GM18861 (cell line): Measurements from ENCODE around the gene SH3RF3.
A peak's percentile ranks its signal among the peaks of the same experiment; 100 is the strongest.
"Not testable (repeated sequence)": the region's sequence is repeated elsewhere in the genome, so short reads cannot be mapped to it uniquely, and the experiment has no call there.

Experiments
- ATAC-seq: cut with Tn5 transposase; IDR thresholded peaks from one replicate; pipeline ENCODE4 v1.9.1; 2021; ENCODE audit not compliant: unreplicated experiment

Gene SH3RF3

DNA sequence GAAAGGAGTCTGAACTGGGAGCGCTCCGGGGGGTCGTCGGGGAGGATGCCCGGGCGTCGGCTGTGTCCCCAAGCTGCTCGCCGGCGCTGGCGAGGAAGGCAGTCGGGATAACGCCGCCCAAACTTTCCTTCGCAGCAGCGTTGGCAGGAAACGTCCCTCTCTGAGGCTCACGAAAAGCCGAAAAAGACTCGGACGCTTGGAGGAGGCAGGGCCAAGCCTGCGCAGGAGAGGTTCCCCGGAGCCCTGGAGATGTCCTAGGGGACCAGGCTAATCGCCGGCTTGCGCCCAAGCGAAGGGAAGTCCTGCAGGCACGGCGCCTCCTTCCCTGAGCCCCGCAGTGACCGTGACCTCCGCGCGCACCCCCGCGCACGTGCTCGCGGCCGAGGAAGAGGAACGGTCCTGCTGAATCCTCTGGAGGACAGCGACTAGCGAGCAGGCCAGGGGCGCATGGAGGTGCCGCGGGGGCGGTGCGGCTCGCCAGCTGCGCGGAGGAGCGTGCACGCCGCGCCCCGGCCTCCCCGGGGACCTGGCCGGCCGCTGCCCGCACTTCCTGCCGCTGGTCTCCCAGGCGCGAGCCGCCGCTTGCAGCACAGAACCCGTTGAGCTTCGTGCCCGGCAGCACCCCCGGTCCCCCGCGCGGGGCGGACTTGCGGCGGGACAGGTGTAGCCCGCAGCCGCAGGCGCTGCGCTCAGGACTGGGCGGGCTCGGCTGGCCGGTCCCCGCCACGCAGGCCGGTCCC lies at the start of gene SH3RF3:
TSS of gene SH3RF3 (plus strand) at position 590 of the 740 bp plus-strand sequence.
- ATAC-seq, result peak; percentile 36

DNA sequence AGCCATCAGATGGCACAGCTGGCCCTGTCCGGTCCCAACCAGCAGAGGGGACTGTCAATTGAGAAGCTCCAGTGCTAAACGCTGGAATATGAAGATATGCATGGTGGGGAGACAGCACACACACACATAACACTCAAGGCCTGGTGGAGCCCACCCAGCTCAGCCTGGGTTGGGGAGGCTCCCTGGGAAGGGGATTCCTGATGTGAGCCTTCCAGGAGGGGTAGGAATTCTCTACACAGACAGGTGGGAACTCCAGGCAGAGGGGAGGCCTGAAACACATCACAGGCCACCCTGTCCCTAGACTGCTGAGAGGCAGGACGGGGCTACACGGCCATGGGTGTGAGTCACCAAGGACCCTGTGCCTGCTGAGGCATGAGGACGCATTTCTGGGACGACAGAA lies 49.4 kb upstream of the SH3RF3 start:
- no peak for ATAC-seq

DNA sequence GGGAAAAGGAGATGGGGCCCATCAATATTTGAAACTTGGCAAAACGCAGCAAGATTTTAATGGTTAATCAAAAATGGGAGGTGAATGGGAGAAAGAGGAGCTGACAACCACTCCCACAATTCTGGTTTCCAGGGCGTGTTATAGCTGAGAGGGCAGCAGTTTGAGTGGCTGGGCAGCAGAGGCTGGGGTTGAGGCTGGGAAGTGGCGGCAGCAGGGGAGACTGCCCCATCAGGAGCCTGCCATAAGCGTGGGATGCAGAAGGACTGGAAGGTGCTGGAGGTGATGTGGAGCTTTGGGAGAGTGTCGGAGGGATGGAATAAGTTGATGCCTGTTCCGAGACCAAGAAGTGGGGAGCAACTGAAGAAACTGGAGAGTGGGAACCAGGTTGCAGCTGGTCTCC lies 48.9 kb upstream of the SH3RF3 start:
- no peak for ATAC-seq

DNA sequence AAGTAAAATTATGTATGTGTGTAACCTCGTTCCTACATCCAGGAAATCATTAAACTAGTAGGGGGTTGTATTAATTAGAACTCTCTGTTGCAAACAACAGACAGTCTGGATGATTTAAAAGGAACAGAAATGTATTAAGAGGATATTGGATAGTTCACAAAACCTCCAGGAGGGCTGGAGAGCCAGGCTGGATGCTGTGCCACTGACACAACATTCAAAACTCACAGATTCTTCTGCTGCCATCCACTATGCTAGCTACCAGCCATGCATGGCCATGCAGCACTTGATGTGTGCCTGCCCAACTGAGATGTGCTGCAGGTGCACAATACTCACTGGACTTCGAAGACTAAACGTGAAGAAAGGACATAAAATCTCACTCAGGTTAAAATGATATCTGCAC lies 48.2 kb upstream of the SH3RF3 start:
- ATAC-seq, result no peak

DNA sequence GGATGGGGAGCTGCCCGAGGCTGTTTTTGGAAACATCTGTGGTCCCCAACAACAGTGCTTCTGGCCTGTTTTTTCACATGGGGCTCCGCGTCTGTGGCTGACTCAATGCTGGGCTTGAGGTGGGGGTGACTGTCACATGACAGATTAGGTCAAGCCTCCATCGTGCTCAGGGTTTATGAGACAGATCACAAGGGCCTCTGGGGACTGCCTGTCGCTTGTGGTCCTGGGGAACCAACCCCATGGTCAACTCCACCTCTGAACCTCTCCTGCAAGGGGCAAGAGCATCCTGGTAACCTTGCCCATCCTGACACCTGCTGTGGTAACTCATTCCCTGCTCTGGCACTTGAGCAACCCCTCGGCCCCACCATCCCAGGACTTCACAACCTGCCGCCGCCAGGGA lies 47.6 kb upstream of the SH3RF3 start:
- no peak for ATAC-seq

DNA sequence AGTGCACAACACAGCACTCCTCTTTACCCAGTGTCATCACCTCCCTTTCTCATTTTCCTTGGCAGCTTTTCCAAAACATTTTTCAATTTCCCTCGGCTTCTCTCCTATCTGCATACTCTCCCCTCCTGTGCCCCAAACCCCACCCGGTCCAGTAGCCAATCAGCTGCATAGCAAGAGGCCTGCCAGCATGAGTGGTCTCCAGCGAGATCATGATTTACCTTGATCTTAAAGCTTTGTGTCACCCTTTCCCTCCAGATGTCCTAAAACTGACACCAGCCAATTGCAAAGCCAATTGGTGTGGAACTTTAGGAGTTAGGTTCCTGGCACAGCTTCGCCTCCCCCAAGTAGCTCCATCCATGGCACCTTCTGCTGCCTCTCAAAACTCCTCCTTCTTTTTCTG lies 45.2 kb upstream of the SH3RF3 start:
- ATAC-seq, result no peak

DNA sequence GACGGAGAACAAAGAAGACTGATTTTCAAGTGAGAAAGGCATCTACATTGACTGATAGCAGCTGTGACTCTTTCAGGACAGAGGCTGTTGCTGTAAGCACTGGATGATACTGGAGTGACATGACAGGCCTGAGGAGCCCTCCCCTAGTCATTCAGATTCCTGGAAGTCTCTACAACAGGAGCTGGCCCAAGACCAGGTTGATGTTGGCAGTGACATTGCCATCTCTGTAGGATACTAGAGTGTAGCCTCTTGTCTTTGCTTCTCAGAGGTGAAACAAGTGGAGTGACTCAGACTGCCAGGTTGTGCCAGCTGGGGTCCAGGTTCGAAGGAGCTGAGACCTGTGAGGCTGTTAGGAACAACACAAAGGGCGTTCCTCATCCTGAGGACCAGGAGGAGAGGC lies 44.7 kb upstream of the SH3RF3 start:
- ATAC-seq, result no peak

DNA sequence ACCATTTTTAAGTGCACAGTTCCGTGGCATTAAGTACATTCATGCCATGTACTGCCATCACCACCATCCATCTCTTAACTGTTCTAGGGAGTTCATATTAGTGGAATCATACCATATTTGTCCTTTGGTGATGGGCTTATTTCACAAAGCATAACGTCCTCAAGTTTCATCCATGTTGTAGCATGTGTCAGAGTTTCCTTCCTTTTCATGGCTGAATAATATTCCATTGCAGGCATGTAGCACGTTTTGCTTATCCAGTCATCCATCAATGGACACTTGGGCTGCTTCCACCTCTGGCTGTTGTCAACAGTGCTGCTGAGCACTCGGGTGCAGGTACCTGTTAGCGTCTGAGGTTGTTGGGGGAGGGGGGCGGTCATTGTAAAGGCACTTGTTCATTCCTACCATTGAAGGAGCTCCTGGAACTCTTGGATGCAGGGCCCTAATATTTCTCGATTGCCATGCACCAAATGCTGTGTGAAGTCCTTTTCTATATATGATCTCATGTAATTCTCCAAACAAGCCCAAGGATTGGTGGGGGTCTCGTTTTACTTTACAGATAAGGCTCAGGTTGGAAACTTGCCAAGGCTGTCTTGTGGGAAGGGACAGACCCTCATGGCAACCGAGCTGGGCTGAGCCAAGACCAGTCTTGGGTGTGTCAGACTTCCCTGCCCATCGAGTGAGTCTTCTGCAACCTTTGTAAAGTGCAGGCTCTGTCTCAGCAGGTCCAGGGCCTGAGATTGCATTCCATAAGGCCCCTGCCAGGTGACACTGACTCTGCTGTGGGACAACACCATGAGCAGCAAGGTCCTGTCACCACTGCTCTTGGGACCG lies 42.9 kb upstream of the SH3RF3 start:
- no peak for ATAC-seq

DNA sequence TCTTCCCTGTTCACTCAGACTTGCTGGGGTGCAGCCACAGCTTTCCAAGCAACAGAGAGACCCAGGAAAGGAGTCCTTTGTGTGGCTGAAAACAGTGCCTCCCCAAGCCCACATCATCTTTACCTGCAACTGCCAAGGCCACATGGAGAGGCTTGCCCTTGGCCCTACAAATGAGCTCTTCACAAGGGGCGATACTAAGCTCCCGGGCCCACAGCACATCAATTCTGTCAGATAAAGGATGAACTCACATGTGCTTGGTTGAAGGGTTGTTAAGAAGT lies 42.3 kb upstream of the SH3RF3 start:
- ATAC-seq, result no peak

DNA sequence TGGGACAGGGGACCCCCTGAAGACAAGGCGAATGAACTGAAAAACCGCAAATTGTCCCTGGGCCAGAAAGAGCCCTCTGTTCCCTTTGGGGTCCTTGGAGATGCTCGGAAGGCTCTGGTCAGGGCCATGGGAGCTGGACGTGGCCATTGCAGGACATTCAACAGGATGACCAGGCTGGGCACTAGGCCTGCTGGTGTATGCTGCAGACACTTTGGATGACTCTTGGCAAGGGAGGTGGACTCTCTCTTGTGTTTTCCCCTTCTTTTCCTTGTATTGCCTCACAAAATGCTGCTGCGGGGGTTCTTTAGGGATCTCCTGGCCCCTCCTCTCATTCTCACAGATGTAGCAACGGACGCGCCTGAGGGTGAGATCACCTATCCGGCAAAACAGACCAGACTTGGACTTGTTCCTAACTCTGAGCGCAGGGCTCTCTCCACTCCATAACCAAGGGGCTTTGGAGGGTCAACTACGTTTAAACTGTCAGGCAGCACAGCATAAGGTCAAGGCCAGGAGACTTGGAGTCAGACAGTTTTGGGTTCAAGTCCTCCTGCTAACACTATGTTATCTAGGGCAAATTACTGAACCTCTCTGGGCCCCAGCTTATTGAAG lies 41.8 kb upstream of the SH3RF3 start:
- no peak for ATAC-seq

DNA sequence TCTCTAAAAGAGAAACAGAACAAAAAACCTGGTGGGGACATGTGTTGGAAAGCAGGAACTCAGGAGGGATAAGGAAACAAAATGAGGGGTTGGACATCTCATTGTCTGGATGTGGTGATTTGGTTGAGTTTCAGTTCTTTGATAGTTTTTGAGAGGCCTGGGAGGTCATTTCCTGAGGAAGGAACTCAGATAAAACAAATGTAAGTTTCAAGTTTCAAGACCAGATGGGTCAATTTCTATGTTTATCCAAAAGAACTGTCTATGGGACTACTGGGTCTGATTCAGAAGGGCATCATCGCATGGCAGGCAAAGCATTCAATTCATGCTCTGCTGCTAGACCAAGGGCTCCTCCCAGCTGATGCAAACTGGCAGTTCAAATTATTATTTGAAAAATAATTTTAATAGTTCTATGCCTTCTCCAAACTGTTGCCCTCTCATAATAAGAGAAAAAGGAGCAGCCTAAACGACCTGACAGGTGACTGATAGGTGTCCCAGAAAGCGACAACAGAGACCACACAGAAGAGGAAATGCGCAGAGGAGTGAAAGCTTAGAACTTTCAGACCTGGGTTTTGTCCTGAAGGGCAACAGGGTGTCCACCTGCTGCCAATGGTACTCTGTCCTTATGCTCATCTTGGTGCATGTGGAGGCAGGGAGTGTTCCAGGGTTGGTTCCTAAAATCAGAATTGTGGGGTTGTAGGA lies 39.3 kb upstream of the SH3RF3 start:
- no peak for ATAC-seq

DNA sequence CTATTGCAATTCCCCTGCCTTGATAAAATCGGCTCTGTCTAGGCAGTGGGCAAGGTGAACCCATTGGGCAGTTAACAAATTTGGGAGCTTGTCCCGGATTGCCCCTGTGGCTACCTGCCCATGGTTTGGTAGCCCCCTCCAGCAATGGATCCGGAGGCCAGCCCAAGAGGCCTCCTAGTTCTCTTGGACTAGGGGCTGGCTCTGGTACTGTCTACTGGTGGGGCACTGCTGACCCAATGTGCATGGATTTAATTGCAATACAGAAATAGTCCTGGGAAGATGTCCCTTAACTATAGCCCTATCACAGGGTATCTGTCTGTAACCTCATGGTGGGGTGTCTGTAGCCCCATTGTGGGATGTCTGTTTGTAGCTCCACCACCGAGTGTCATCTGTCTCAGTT lies 37.5 kb upstream of the SH3RF3 start:
- no peak for ATAC-seq

DNA sequence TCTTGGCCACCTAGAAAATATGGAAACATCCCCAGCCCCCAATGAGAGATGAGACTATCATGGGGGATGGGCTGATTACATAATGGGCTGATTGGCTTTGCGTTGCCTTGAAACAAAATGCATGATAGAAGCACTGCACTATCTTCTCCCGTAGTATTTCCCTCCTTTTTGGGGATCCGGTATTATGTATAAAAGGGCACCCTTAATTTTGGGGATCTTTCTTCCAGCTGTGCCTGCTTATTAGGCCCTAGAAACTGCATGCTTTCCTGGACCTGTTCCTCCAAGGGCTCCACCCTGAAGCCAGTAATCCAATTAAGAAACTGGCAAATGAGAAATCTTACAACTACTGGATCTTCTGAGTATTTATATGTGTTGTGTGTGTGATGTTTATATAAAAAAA lies 34.9 kb upstream of the SH3RF3 start:
- no peak for ATAC-seq

DNA sequence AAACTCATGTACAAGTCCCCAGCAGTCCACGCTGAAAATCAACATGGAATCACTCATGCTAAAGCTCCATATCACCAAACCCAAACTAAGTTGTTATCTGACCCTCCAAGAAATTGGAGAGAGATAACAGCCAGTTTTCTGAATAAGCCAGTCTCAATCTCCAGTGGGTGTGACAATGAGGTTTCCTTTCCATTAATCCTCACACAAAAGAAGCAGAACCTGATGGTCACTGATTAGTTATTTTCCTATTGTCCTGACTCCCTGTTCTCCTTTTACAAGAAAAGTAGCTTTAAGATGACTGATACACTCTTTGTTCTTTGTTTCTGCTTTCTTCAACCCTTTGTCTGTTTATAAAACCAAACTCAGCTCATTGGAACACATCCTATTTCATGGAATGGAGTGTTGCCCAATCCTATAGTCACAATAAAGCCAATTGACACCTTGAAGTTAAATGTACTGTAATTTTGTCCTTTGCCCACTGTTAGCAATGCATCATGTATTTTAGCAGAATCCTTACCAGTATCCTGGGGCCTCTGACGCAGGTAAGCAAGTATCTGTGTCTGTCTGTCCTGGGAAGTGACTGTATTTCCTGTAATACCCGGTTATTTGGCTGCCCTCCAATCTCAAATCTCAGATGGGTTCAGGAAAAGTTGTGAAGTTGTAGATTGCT lies 30.6 kb upstream of the SH3RF3 start:
- ATAC-seq, result no peak

DNA sequence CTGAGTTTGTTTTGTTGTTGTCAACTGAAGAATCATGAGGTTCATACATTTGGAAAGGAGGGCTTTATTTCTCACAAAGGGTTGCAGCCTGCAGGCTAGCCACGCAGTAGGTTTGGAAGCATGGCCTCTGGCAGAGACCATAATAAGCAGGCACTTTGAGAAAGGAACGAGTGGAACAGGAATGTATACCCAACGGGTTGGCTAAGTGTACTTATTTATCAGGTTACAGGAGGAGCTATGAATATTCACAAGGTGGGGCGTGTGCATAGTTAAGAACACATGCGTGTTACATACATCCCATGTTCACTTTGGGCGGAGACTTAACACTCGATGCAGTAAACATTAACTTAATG lies 30.1 kb upstream of the SH3RF3 start:
- ATAC-seq, result no peak

DNA sequence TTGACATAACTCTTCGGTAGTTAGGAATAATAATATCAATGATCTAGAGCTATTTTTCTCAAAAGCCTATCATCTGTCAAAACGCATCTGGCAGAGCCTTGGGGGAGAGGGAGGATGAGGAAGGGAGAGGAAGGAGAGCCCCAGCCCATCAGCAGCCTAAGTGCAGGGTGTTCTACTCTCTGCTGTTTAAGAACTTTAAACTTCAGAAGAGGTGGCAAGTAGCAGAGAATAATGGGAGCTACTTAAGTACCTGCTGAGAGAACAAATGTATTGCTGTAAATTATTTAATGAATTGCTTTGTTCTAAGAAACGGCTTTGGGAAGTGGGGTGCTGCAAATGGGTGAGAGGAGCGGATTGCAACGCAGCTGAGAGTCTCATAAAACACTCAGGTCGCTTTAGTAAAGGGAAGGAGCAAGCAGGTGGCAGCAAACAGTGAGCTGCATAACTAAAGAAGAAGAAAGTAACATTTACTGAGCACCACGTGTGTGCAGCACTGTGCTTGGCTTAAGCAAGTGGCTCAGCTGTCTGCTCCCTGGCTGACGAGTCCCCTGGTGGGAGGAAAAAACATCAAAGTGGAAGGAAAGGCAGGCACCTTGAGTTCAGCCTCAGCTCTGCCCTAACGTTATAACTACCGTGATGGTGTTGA lies 26.3 kb upstream of the SH3RF3 start:
- no peak for ATAC-seq

DNA sequence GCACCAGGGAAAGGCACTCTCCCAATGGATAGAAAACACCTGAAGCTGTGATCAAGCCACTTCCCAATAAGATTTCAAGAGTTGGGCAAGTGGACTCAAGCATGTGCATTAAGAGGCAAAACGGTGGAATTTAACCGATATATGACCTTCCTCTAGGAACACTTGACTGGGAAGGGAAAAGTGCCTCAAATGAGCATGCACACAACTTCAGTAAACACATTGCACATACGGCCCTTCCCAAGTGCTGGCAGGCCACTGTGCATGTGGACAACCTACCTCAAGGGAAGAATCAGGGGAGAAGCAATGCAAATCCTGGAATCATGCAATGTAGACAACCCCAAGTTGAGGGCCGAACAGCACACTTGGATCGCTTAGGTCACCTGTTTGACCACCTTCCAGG lies 23.9 kb upstream of the SH3RF3 start:
- ATAC-seq, result no peak

DNA sequence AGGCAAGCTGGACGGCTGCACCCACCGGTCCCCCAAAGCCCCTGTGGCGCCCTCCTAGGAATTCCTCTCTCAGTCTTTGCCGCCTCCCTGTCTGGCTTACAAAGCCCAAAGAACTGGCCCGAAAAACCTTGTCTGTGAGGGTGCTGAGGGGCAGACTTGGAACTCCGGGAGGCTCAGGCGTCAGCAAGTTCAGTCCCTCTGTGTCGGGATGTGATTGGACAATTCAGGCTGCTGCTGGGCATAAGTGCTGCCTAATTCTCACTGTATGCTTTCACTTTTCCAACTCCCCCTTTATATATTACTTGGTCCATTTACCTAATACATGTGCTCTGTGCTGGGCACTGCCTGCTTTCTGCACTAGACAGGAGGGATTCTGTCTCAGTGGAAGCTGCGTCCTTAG lies 20.3 kb upstream of the SH3RF3 start:
- ATAC-seq, result no peak

DNA sequence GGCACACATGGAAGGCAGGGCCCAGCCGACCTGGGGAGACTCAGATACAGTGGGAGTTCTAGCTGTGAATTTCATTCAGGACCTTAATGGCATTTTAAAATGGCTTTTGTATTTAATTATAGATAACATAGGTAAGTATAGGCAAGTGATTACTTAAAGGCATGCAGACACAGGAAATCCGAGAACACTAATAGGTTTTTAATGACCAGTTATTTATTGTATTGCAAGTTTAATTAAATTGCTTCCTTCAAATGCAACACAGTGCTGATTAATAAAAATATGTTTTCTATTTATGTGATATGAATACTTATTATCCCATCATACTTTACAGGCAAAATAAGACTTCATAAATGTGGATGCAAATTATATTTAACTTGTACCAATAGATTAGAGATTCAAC lies 19.7 kb upstream of the SH3RF3 start:
- no peak for ATAC-seq

DNA sequence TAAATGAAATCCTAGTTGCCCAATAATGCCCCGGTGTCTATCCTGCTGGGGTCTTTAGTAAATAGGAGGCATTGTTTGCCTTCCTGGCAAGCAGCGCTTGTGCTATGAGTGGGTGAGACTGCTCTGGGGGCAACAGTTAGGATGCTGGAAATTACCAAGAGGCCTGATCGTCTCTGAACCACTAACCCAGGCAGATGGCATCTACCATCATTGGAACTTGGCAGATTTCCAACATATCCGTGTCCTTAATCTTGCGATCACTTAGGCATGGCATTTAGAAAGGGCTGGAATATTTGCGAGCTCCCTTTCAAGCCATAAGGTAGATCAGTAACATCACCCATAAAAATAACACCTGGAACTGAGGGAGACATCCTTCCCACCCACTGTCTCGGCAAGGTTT lies 18.8 kb upstream of the SH3RF3 start:
- ATAC-seq, result no peak

DNA sequence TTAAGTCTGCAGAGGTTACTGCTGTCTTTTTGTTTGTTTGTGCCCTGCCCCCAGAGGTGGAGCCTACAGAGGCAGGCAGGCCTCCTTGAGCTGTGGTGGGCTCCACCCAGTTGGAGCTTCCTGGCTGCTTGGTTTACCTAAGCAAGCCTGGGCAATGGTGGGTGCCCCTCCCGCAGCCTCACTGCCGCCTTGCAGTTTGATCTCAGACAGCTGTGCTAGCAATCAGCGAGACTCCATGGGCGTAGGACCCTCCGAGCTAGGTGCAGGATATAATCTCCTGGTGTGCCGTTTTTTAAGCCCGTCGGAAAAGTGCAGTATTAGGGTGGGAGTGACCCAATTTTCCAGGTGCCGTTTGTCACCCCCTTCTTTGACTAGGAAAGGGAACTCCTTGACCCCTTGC lies 11.8 kb upstream of the SH3RF3 start:
- not testable (repeated sequence) for ATAC-seq
